Measurements from ENCODE around the gene KIF16B.

The KIF16B gene, protein sequence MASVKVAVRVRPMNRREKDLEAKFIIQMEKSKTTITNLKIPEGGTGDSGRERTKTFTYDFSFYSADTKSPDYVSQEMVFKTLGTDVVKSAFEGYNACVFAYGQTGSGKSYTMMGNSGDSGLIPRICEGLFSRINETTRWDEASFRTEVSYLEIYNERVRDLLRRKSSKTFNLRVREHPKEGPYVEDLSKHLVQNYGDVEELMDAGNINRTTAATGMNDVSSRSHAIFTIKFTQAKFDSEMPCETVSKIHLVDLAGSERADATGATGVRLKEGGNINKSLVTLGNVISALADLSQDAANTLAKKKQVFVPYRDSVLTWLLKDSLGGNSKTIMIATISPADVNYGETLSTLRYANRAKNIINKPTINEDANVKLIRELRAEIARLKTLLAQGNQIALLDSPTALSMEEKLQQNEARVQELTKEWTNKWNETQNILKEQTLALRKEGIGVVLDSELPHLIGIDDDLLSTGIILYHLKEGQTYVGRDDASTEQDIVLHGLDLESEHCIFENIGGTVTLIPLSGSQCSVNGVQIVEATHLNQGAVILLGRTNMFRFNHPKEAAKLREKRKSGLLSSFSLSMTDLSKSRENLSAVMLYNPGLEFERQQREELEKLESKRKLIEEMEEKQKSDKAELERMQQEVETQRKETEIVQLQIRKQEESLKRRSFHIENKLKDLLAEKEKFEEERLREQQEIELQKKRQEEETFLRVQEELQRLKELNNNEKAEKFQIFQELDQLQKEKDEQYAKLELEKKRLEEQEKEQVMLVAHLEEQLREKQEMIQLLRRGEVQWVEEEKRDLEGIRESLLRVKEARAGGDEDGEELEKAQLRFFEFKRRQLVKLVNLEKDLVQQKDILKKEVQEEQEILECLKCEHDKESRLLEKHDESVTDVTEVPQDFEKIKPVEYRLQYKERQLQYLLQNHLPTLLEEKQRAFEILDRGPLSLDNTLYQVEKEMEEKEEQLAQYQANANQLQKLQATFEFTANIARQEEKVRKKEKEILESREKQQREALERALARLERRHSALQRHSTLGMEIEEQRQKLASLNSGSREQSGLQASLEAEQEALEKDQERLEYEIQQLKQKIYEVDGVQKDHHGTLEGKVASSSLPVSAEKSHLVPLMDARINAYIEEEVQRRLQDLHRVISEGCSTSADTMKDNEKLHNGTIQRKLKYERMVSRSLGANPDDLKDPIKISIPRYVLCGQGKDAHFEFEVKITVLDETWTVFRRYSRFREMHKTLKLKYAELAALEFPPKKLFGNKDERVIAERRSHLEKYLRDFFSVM (N-terminal part only)
- 11.3 to 40.1 (median 21.0) reads per million in 9 experiments for total RNA-seq

DNA sequence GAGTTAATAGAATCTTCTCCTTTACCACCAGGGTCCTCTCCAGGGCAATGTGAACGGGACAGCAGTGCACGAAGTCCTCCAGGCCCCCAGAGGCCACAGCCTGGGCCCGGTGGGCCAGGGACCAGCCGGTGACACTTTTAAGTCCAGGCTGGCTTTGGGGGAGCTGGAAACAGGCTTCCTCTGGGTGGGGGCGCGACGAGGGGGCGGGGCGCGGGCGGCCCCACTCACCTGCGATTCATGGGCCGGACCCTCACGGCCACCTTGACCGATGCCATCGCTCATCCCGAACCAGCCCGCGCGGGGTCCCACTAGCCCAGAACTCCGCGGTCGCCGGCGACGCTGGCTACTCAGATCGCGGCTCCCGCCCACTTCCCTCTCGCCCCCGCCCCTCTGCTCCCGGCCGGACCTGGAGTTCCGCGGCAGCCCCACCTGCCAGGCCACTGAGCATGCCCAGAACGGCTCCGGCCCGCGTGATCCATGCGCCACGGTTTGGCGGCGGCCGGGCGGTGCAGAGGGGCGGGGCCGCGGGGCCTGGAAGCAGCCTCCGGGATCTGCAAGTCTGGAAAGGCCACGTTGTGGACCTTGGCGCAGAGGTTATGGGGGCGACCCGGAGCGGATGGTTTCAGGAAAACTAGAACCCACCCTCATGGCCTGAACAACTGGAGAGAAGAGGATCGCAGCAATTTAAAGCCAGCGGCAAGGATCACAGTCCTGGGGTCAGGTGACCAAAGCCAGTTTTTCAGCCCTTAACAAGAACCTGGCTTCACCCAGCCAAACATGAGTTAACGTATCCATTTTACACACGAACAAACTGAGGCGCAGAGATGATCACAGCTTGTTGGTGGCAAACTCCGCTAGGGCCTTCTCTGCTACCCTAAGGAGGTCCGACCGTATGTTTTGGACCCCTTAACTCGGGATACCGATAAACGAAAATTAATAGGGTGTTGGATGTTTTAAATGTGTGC is at the start of gene KIF16B:
Gene KIF16B (minus strand): TSS at position 448 of the 965 bp plus-strand sequence. CDS start 173 bp downstream, at position 275.
- H3K4me1 Mint-ChIP-seq (ENCODE audit: low read depth in 2 of 2), result peaks cover 19 to 23% of the 10 kb centered on the region in 2 donors
- peak; percentile 79 for ATAC-seq (replicated peaks)
- H3K27ac Mint-ChIP-seq, result peak within 1 kb of the TSS; percentile 56 to 73
- no peaks in the 10 kb centered on the region for H3K27me3 Mint-ChIP-seq
- no peaks in the 10 kb centered on the region for H3K36me3 Mint-ChIP-seq (ENCODE audit: insufficient read depth)
- peak; percentile 62 to 76 (median 75) for DNase-seq
- H3K9me3 Mint-ChIP-seq, result no peaks in the 10 kb centered on the region
- peak within 1 kb of the TSS; percentile 77 to 85 for H3K4me3 Mint-ChIP-seq

DNA sequence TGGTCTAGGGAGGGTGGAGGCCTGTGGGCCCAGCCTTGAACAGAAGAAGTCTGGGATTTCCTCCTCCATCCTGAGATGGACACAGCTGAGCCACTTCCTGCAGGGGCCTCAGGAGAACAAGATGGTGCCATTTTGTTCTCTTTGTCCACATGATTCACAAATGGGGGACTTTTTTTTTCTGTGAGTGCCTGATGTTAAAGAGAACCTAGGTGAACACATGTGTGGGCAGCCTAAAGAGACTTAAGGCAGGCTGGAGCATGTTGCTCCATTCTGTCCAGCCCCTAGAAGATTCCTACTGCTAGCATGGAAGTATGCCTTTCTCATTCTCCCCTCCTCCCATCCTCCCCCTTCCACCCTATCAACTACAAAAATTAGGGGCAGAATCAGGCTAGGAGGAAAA is 49.3 kb upstream of the KIF16B start:
- no peaks in the 10 kb centered on the region for H3K9me3 Mint-ChIP-seq
- no peak for DNase-seq
- H3K27ac Mint-ChIP-seq, result no peak overlapping the region

DNA sequence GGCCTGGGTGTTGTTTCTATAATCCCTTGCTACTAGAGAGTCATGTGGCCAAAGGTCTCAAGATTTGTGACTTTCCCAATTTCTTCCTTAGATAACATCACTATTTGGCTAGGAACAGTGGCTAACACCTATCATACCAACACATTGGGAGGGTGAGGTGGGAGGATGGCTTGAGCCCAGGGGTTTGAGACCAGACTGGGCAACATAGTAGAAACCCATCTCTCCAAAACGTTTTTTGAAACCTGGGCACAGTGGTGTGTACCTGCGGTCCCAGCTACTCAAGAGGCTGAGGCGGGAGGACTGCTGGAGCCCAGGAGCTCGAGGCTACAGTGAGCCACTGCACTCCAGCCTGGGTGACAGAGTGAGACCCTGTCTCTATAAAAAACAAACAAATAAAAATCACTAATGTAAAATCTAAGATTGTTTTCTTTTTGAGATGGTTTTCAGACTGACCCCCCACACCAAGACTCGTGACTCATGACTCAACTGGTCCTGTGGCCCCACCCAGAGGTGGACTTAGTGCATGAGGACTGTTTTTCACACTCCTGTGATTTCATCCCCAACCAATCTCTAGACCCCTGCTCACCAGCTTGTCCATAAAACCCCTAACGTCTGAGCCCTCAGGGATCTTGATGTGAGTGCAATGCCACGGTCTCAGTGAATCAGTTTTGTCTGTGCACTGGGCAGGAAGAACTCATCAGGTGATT is 48.3 kb upstream of the KIF16B start:
- Mint-ChIP-seq H3K4me1 (ENCODE audit: low read depth in 2 of 2) (no peaks in the 10 kb centered on the region), H3K36me3 (ENCODE audit: insufficient read depth) (no peaks in the 10 kb centered on the region), H3K27me3 (no peaks in the 10 kb centered on the region), H3K9me3 (peaks cover 0 to 1% of the 10 kb centered on the region in 2 donors), H3K27ac (no peak overlapping the region), H3K4me3 (no peak overlapping the region)
- DNase-seq, result no peak
- no peak for ATAC-seq (replicated peaks)

More for the DNA sequence above, 49.3 kb upstream of the KIF16B start:
- no peaks in the 10 kb centered on the region for H3K4me1 Mint-ChIP-seq (ENCODE audit: low read depth in 2 of 2)
- H3K4me3 Mint-ChIP-seq, result no peak overlapping the region
- H3K36me3 Mint-ChIP-seq (ENCODE audit: insufficient read depth), result no peaks in the 10 kb centered on the region
- no peak for ATAC-seq (replicated peaks)
- no peaks in the 10 kb centered on the region for H3K27me3 Mint-ChIP-seq

DNA sequence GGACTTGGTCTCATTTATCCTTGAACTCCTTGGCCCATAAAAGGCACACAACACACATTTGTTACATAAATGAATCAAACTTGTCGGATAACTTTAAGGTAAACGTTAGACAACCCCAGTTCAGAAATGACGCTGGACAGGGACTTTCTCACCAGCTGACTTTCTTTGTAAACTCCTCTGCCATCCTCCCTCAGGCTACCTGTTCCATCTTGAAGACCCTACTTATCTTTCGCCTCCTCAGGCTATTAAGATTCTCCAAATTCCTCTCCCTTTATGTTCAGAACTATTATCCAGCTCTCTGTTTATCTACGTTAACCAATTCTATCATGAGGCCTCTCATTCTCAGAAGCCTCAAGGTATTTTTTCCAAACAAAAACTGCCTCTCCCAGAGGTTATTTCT is 47.7 kb upstream of the KIF16B start:
- no peak for ATAC-seq (replicated peaks)
- H3K27me3 Mint-ChIP-seq, result no peaks in the 10 kb centered on the region
- no peak overlapping the region for H3K27ac Mint-ChIP-seq
- no peak overlapping the region for H3K4me3 Mint-ChIP-seq
- no peaks in the 10 kb centered on the region for H3K36me3 Mint-ChIP-seq (ENCODE audit: insufficient read depth)
- peaks cover 0 to 2% of the 10 kb centered on the region in 2 donors for H3K9me3 Mint-ChIP-seq
- no peaks in the 10 kb centered on the region for H3K4me1 Mint-ChIP-seq (ENCODE audit: low read depth in 2 of 2)
- no peak for DNase-seq

DNA sequence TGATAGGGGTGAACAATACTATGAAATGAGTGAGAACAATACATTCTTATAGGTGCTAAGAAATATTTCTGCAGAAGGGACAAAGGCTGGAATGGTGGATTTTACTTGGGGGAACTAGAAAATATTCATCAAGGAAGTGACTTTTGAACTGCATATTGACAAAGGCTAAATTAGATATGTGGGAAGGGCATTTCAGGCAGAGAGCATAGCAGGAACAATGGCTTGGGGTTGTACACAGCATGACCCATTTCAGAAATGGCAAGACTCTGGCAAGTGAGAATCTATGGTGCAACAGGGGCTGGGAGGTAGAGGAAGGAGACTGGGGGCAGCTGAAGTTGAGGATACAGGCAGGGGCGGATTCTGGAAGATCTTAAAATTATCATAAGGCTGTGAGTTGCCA is 46.7 kb upstream of the KIF16B start:
- no peak overlapping the region for H3K4me3 Mint-ChIP-seq
- no peak overlapping the region for H3K27ac Mint-ChIP-seq
- H3K4me1 Mint-ChIP-seq (ENCODE audit: low read depth in 2 of 2), result no peaks in the 10 kb centered on the region
- no peaks in the 10 kb centered on the region for H3K36me3 Mint-ChIP-seq (ENCODE audit: insufficient read depth)
- DNase-seq, result no peak
- peaks cover 0 to 2% of the 10 kb centered on the region in 2 donors for H3K9me3 Mint-ChIP-seq
- ATAC-seq (replicated peaks), result no peak
- H3K27me3 Mint-ChIP-seq, result no peaks in the 10 kb centered on the region

DNA sequence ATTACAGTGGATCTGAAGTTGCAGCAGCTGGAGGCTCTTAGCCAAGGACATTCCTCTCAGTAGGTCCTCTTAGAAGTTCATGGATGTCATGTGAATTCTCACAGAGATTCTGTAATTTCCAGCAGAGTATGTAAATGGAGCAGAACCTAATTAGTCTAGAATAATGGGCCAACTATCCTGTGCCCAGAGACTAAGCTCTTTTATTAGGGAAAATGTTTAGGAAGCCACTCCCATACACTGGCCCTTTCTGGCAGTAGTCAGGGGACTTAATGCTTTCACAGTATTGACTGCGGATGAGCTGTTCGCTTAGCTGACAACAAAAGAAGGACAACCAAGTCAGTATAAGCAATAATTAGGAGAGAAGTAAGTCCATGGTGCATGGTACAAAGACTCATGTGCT is 43.8 kb upstream of the KIF16B start:
- H3K4me3 Mint-ChIP-seq, result no peak overlapping the region
- no peaks in the 10 kb centered on the region for H3K27me3 Mint-ChIP-seq
- no peaks in the 10 kb centered on the region for H3K36me3 Mint-ChIP-seq (ENCODE audit: insufficient read depth)
- H3K4me1 Mint-ChIP-seq (ENCODE audit: low read depth in 2 of 2), result no peaks in the 10 kb centered on the region
- H3K27ac Mint-ChIP-seq, result no peak overlapping the region
- ATAC-seq (replicated peaks) (no peak), DNase-seq (no peak)
- H3K9me3 Mint-ChIP-seq, result peaks cover 0 to 2% of the 10 kb centered on the region in 2 donors

DNA sequence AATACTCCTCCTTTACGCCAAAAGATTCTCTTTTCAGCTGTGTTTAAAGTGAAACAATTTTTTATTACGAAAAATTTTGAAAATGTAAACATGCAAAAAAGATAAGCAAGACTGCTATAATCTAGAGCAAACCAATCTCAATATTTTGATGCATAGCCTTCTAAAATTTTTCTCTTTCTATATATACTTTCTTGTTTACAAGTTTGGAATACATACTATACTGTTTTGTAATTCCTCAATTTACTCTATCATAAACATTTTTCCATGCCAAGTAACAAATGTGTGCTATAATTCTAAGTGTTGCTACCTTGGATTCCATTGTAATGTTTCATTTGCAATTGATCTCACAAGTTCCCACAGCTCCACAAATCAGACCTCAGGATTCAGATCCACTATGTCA is 43.1 kb upstream of the KIF16B start:
- Mint-ChIP-seq H3K27ac (no peak overlapping the region), H3K9me3 (peaks cover 0 to 2% of the 10 kb centered on the region in 2 donors), H3K4me3 (no peak overlapping the region), H3K4me1 (ENCODE audit: low read depth in 2 of 2) (no peaks in the 10 kb centered on the region), H3K36me3 (ENCODE audit: insufficient read depth) (no peaks in the 10 kb centered on the region), H3K27me3 (peaks cover 5 to 7% of the 10 kb centered on the region in 2 donors)
- no peak for ATAC-seq (replicated peaks)
- DNase-seq, result no peak

DNA sequence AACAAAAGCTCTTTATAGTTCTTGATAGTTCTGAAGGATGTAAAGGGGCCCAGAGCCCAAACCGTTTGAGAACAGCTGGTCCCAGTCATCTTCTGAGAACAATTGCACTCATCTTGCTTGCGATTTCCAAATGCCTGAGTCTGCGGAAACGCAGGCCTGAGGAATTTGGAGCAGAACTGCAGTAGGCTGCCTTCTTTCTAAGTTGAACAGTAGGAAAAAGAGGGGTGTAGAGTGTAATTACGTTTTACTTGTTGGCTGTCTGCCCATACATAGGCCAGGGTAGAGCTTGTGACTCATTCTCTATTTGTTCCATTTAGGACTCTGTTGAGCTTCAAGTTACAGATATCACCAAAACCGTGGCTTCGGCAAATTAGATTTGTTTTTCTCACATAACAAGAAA is 42.0 kb upstream of the KIF16B start:
- Mint-ChIP-seq H3K9me3 (peaks cover 0 to 2% of the 10 kb centered on the region in 2 donors), H3K36me3 (ENCODE audit: insufficient read depth) (no peaks in the 10 kb centered on the region), H3K27ac (no peak overlapping the region), H3K4me1 (ENCODE audit: low read depth in 2 of 2) (no peaks in the 10 kb centered on the region), H3K4me3 (no peak overlapping the region), H3K27me3 (peaks cover 10 to 11% of the 10 kb centered on the region in 2 donors)
- DNase-seq (no peak), ATAC-seq (replicated peaks) (no peak)

DNA sequence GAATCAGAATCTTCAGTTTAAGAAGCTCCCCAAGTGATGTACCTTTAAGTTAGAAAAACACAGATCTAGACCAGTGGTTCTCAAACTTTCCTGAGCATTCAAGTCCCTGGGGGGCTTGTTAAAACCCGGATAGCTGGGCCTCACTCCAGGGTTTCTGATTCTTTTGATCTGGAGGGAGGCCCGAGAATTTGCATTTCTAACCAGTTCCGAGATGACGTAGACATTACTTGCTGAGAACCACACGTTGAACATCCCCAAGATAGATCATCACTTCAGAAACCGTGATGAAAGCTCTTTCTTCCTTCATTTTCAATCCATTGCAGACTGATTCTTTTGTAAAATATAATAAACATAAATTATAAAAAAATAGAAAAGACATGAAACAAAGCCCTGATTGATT is 40.7 kb upstream of the KIF16B start:
- Mint-ChIP-seq H3K4me3 (no peak overlapping the region), H3K27ac (no peak overlapping the region), H3K9me3 (peaks cover 0 to 2% of the 10 kb centered on the region in 2 donors), H3K4me1 (ENCODE audit: low read depth in 2 of 2) (no peaks in the 10 kb centered on the region), H3K36me3 (ENCODE audit: insufficient read depth) (no peaks in the 10 kb centered on the region), H3K27me3 (peaks cover 10 to 18% of the 10 kb centered on the region in 2 donors)
- no peak for ATAC-seq (replicated peaks)
- DNase-seq, result no peak

DNA sequence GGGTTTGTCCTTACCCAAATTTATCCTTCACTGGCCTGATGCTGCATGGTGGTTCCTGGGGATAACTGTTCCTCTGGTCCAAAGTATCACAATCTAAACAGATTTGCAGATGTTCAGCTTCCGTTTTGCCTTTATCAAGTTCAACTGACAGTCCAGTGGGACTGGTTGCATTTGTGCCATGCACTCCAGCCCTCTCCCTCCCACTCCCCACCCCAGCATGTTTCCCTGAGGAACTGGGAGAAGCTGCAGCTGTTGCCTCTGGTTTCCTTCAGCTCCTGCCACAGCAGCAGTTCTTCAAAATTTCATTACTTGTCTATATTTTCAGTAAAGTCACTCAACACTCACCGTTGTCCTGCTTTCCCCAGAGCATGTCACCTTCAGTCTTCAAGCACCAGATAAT is 39.5 kb upstream of the KIF16B start:
- H3K27ac Mint-ChIP-seq, result no peak overlapping the region
- H3K36me3 Mint-ChIP-seq (ENCODE audit: insufficient read depth), result no peaks in the 10 kb centered on the region
- no peak for ATAC-seq (replicated peaks)
- H3K4me3 Mint-ChIP-seq, result no peak overlapping the region
- DNase-seq, result no peak
- peaks cover 10 to 18% of the 10 kb centered on the region in 2 donors for H3K27me3 Mint-ChIP-seq
- H3K9me3 Mint-ChIP-seq, result peaks cover 0 to 2% of the 10 kb centered on the region in 2 donors
- H3K4me1 Mint-ChIP-seq (ENCODE audit: low read depth in 2 of 2), result no peaks in the 10 kb centered on the region

DNA sequence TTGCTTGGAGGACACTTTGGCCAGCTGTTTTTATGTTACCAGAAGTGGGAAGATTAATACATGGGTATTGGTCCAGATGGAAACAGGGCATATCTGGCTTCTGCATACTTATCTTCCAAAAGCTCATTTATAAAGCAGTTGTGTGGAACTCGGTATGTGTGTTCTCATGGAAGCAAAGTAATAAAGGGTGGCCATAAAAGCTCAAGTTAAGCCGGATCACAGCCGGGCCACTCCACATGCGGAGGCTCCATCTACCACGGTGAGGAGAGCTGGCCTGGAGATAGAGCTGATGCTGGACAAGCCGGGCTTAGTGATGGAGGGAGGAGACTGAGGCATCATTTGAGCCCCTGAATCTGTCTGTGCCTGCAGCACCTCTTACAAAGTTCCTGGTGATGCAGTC is 38.6 kb upstream of the KIF16B start:
- ATAC-seq (replicated peaks) (no peak), DNase-seq (no peak)
- no peaks in the 10 kb centered on the region for H3K4me1 Mint-ChIP-seq (ENCODE audit: low read depth in 2 of 2)
- no peak overlapping the region for H3K27ac Mint-ChIP-seq
- peaks cover 10 to 18% of the 10 kb centered on the region in 2 donors for H3K27me3 Mint-ChIP-seq
- no peaks in the 10 kb centered on the region for H3K36me3 Mint-ChIP-seq (ENCODE audit: insufficient read depth)
- no peak overlapping the region for H3K4me3 Mint-ChIP-seq
- peaks cover 0 to 2% of the 10 kb centered on the region in 2 donors for H3K9me3 Mint-ChIP-seq

DNA sequence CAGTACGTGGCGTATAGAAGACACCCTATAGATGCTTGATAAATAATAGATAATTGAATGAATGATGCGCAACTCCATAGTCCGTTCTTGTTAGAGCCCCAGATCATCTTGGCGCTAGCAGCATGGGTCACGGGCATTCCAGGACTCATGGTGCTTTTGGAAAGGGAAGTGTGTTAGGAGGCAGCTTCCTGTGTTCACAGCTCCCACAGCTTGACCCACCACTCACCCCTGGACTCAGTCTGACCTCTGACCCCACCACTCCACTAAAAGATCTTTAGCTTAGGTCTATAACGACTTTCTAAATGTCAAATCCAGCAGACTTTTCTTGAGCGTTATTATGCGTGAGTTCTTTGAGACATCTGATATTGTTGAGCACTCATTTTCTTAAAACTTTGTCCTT is 35.8 kb upstream of the KIF16B start:
- DNase-seq (no peak), ATAC-seq (replicated peaks) (no peak)
- H3K27ac Mint-ChIP-seq, result no peak overlapping the region
- no peaks in the 10 kb centered on the region for H3K4me1 Mint-ChIP-seq (ENCODE audit: low read depth in 2 of 2)
- no peaks in the 10 kb centered on the region for H3K9me3 Mint-ChIP-seq
- H3K27me3 Mint-ChIP-seq, result peaks cover 10 to 18% of the 10 kb centered on the region in 2 donors
- H3K4me3 Mint-ChIP-seq, result no peak overlapping the region
- no peaks in the 10 kb centered on the region for H3K36me3 Mint-ChIP-seq (ENCODE audit: insufficient read depth)
